NK-92 (cell line): Measurements from ENCODE around the gene STON2.
"Not testable (repeated sequence)": the region's sequence is repeated elsewhere in the genome, so short reads cannot be mapped to it uniquely, and the experiment has no call there.

Experiments used
- DNase-seq: peaks from one replicate; lab custom pipeline; 2025; ENCODE audit not compliant: unreplicated experiment; lab: John Stamatoyannopoulos, UW

The STON2 gene

GRCh38 chr14:81223788-81224187 is 176.3 kb downstream of the STON2 start:
- not testable (repeated sequence) for DNase-seq

DNA sequence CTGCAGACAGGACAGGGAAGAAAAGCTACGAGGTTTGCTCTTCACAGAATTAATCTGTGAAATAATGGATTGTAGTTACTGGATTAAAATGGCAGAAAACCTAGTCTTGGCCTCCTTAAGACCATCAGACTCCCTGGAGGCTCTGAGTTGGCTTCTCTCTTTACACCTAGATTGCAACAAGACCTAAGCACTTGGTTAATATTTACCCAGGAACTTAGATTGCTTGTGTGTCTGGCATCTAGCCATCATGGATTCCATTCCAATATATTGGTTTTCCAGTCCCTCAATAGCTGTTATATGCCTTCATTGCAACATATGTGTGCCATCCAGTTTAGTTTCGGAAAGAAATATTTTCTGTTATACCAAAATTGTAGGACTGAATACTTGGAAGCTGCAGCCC is 177.4 kb downstream of the STON2 start:
- no peak for DNase-seq

DNA sequence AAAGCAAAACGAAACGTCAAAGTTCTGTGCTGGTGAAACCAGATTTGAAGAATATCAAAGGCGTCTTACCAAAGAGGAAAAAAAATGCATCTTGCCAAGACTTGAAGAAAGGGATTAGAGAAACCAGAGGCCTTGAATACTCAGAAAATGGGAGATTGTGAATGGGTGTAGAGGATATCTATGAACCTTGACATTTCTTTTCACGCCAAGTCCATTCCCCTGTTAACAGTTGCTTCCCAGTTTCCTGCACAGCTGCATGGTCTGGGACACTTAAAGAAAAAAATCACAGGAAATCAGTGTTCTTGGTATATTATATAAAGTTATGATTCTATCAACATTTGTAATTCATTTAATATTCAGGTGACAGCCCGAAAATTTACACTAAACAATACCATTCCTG is 178.0 kb downstream of the STON2 start:
- DNase-seq = no peak

DNA sequence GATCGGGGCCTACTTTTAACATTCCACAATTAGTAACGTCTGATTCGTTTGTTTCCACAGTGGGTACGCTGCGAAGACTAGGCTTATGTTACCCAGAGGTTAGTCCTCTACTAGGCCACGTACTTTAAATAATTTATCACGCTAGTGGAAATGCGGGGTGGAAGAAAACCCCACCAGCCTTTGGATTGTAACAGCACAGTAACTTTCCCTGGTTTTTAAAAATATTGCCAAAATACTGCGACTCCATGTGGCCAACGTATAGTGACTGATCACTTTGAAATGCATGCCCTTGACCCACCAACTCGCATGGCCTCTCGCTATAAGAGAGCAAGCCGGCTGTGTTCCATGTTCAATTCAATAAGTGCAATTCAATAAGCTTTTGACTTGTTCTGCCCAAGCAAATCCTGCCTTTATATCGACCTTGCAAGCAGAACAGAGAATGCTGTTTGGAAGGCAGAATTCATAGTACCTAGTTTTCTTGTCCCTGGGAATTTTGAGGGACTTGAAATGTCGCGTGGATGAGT is 178.5 kb downstream of the STON2 start:
- no peak for DNase-seq

GRCh38 chr14:81220830-81221578 is 179.1 kb downstream of the STON2 start, which contains the start of gene GTF2A1:
GTF2A1 (minus strand) TSS chr14:81220959; CDS start chr14:81220518, 441 bp downstream.
- peak; percentile 85 for DNase-seq

DNA sequence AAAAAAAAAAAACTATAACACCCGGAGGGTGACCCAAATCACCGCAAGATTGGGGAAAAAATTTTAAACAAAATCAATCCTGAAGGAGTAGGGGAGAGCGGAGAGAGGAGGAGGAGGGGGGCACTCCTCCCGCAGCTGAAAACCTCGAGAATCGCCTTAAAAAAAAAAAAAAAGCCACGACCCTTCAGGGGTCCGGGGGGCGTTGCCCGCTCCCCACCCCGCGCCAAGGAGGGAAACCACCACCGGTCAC is 179.6 kb downstream of the STON2 start:
- no peak for DNase-seq

DNA sequence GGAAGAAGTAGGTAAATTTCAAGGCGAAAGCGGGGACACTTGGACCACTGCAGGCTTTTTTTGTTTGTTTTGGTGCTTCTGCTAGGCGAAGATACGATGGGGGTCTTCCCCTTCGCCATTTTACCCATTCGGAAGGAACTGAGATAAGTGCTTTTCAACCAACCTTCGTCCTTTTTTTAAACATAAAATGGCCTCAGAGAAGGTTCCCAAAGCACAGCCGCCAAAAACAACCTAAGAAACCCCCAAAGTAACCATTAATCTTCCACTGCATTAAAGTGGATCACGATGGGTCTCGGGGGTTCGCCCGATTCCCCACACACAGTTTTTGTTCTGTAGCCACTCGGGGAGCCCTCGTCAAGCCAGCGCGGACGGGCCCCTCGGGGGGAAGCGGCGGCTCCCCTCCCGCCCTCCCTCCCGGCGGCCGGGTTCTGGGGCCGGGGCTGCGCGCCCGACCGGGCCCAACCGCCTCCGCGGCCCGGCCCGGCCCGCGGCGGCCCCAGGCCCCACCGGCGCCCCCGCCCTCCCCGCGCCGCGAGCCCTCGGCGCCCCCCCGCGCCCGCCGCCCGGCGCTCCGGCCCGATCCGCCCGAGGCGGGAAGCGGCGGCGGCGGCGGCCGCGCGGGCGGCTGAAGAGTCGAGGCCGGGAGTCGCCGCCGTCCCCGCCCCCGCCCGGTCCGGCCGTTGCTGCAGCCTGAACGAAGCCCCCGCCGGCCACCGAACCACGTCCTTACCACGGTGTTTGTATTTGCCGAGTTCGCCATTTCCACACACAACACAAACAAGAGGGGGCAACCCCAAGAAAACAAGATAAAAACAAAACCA is 180.2 kb downstream of the STON2 start:
- DNase-seq = no peak

GRCh38 chr14:81219210-81219758 is 180.8 kb downstream of the STON2 start:
- peak; percentile 61 for DNase-seq

- DNase-seq = no peak
These were observed 188.3 kb downstream of the STON2 start for GRCh38 chr14:81211844-81212243.
